ENCODE data around the gene TMEM145. TPM values are rescaled to one million over a fixed set of nuclear protein-coding genes. Genes with fewer than 3 reads are reported as not detected.

TMEM145 gene
- total RNA-seq, 1 experiment from 2014 or later: 4.9 TPM

DNA sequence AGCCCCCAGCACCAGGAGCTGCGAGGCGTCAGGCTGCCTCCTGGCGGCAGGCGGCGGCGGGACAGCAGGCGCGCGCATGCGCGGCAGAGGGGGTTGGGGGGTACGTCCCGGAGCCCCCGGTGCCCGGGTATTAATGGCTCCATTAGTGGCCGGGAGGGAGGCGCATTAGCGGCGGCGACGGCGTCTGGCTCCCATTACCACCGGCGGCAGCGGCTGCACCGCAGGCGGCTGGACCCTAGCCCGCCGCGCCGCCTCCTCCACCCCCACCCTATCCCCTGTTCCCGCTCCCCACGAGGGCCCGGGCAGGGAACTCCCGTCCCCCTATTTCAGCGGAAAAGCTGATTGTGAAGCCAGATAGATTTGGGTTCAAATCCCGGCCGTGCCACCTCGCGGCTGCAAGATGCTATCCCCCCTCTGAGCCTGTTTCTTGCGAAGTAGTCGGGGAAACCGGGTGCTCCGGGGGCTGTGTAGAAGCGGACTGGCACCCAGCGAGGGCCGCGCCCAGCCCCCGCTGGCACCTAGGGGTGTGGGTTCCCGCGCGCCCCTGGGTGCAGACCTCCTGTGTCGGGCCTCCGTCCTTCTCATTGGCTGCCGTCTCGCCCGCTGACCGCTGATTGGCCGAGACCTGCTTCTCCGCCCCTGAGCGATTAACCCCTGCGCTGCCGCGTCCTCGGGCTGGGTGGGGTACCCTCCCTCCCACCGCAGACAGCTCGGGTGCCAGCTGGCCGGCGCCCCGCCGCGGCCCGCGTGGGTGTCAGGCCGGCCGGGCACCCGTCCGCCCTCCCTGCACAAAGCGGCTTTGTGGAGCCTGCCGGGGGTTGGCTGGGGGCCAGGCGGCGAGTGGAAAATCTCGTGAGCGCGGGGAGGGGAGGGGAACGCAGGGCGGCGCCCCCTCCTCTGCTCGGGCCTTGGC, 33.0 kb upstream of the TMEM145 start:
- Histone ChIP-seq H3K27me3 (replicated peaks; ENCODE audit: insufficient read depth, low read depth, low read length, poor library complexity) (no peaks in the 10 kb centered on the region), H3K4me1 (ENCODE audit: insufficient read depth, low read length, poor library complexity, severe bottlenecking) (peaks cover 49% of the 10 kb centered on the region), H3K9me3 (ENCODE audit: low read depth, low read length, poor library complexity, severe bottlenecking) (no peaks in the 10 kb centered on the region), H3K4me3 (ENCODE audit: low read depth, low read length, poor library complexity, severe bottlenecking) (peak overlapping the region; percentile 70), H3K36me3 (ENCODE audit: insufficient read depth, low read length, poor library complexity, severe bottlenecking) (no peaks in the 10 kb centered on the region), H3K27ac (ENCODE audit: low read depth, low read length, poor library complexity, severe bottlenecking) (peak overlapping the region; percentile 91)
- intact Hi-C loops (cut with micrococcal nuclease; ENCODE audit: unreplicated experiment): loop anchor here (1.0 to 2.0 kb wide), 2 partner anchors 29 to 34 kb away; no protein-coding TSS in a partner anchor
- ChIA-PET CTCF (interaction anchor here (0.6 to 2.4 kb wide), 6 partner anchors 10 to 171 kb away, joined by 4 to 27 read pairs (median 10); no protein-coding TSS in a partner anchor), POLR2A (ENCODE audit: low non-redundant PET) (interaction anchor here (0.6 kb wide), 2 partner anchors 10 to 321 kb away, joined by 4 to 6 read pairs; partner anchors contain the start of gene RABAC1)
- BruUV-seq (replicated peaks): TSS peak; percentile 50
- TF ChIP-seq, protein P1, sequence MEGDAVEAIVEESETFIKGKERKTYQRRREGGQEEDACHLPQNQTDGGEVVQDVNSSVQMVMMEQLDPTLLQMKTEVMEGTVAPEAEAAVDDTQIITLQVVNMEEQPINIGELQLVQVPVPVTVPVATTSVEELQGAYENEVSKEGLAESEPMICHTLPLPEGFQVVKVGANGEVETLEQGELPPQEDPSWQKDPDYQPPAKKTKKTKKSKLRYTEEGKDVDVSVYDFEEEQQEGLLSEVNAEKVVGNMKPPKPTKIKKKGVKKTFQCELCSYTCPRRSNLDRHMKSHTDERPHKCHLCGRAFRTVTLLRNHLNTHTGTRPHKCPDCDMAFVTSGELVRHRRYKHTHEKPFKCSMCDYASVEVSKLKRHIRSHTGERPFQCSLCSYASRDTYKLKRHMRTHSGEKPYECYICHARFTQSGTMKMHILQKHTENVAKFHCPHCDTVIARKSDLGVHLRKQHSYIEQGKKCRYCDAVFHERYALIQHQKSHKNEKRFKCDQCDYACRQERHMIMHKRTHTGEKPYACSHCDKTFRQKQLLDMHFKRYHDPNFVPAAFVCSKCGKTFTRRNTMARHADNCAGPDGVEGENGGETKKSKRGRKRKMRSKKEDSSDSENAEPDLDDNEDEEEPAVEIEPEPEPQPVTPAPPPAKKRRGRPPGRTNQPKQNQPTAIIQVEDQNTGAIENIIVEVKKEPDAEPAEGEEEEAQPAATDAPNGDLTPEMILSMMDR (conservative IDR thresholded peaks at IDR 0.05; ENCODE audit: low read depth, low read length): peak; percentile 99
- TF ChIP-seq EZH2 (IDR thresholded peaks at IDR 0.05; ENCODE audit: borderline replicate concordance, low read depth, low read length, poor library complexity, severe bottlenecking): no peak
- DNase-seq (ENCODE audit: low spot score): peak; percentile 97

DNA sequence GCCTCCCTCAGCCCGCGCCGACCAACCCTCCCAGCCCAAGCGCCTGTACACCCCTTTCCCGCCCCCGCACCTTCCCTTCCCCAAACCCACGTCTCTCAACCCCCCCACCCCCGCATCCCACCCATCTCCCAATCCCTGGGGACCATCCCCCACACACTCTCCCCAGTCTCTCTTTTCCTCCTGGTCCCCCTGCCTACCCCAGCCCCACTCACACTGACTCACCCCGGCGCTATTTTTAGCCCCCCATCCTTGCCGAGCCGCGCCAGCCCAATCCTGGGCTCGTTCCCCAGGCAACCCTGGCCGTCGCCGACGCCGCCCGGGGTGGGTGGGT, 32.3 kb upstream of the TMEM145 start:
- intact Hi-C loops (cut with micrococcal nuclease; ENCODE audit: unreplicated experiment): loop anchor here (2.0 kb wide), 1 partner anchor 30 kb away; no protein-coding TSS in a partner anchor
- Histone ChIP-seq H3K36me3 (ENCODE audit: insufficient read depth, low read length, poor library complexity, severe bottlenecking) (no peaks in the 10 kb centered on the region), H3K9me3 (ENCODE audit: low read depth, low read length, poor library complexity, severe bottlenecking) (no peaks in the 10 kb centered on the region), H3K27me3 (replicated peaks; ENCODE audit: insufficient read depth, low read depth, low read length, poor library complexity) (no peaks in the 10 kb centered on the region), H3K4me1 (ENCODE audit: insufficient read depth, low read length, poor library complexity, severe bottlenecking) (peaks cover 55% of the 10 kb centered on the region), H3K4me3 (ENCODE audit: low read depth, low read length, poor library complexity, severe bottlenecking) (peak overlapping the region; percentile 70), H3K27ac (ENCODE audit: low read depth, low read length, poor library complexity, severe bottlenecking) (peak overlapping the region; percentile 91)
- ChIA-PET POLR2A (ENCODE audit: low non-redundant PET) (interaction anchor here (0.6 kb wide), 1 partner anchor 322 kb away, joined by 4 read pairs; the partner anchor contains the start of gene RABAC1), CTCF (interaction anchor here (0.9 to 2.4 kb wide), 2 partner anchors 35 kb away, joined by 4 to 27 read pairs; no protein-coding TSS in a partner anchor)
- no peak for TF ChIP-seq EZH2 (IDR thresholded peaks at IDR 0.05; ENCODE audit: borderline replicate concordance, low read depth, low read length, poor library complexity, severe bottlenecking)
- TF ChIP-seq, protein P1 (conservative IDR thresholded peaks at IDR 0.05; ENCODE audit: low read depth, low read length): no peak
- DNase-seq (ENCODE audit: low spot score): no peak
- BruUV-seq (replicated peaks): no TSS peak

DNA sequence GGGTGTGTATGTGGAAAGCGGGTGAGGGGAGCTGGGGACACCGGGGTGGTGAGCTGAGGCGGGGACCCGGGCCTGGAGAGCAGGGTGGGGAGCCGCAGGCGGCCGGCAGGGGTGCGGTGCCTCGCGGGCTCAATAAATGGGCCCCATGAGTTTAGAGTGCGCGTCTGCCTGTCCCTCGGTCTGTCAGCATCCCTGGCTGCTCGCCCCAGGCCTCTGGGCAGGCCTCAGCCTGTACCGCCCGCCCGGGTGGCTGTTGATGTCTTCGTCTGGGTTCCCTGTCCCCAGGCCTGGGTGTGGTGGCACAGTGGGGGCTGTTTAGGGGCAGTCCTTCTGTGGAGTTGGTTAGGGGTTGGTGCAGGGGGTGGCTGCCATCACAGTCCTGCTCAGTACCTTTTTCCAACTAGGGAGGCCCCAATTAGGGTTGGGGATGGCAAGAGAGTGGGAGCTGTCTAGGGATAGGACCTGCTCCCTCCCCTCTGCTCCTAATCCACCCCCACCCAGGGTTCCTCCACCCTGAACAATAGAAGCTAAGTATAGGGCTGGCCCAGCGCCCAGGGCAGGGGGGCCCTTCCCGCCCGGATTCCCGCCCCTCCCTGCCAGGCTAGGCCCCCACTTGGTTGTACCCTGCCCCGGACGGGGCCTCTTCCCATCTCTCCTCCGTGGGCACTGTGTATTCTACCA, 31.8 kb upstream of the TMEM145 start:
- Histone ChIP-seq H3K4me1 (ENCODE audit: insufficient read depth, low read length, poor library complexity, severe bottlenecking) (peaks cover 60% of the 10 kb centered on the region), H3K9me3 (ENCODE audit: low read depth, low read length, poor library complexity, severe bottlenecking) (no peaks in the 10 kb centered on the region), H3K4me3 (ENCODE audit: low read depth, low read length, poor library complexity, severe bottlenecking) (peak overlapping the region; percentile 70), H3K36me3 (ENCODE audit: insufficient read depth, low read length, poor library complexity, severe bottlenecking) (no peaks in the 10 kb centered on the region), H3K27ac (ENCODE audit: low read depth, low read length, poor library complexity, severe bottlenecking) (peak overlapping the region; percentile 91), H3K27me3 (replicated peaks; ENCODE audit: insufficient read depth, low read depth, low read length, poor library complexity) (no peaks in the 10 kb centered on the region)
- no peak for TF ChIP-seq EZH2 (IDR thresholded peaks at IDR 0.05; ENCODE audit: borderline replicate concordance, low read depth, low read length, poor library complexity, severe bottlenecking)
- TF ChIP-seq, protein P1 (conservative IDR thresholded peaks at IDR 0.05; ENCODE audit: low read depth, low read length): no peak
- peak; percentile 77 for DNase-seq (ENCODE audit: low spot score)
- BruUV-seq (replicated peaks): no TSS peak
- ChIA-PET CTCF (interaction anchor here (0.9 kb wide), 1 partner anchor 36 kb away, joined by 4 read pairs; no protein-coding TSS in a partner anchor), POLR2A (ENCODE audit: low non-redundant PET) (interaction anchor here (0.6 kb wide), 2 partner anchors 138 to 322 kb away, joined by 4 to 9 read pairs; partner anchors contain the start of gene RABAC1)
- intact Hi-C loops (cut with micrococcal nuclease; ENCODE audit: unreplicated experiment): loop anchor here (2.0 kb wide), 1 partner anchor 30 kb away; no protein-coding TSS in a partner anchor

All from A673 (cell line).